Measurements from ENCODE around the gene HNRNPA3. TPM values are rescaled to one million over a fixed set of nuclear protein-coding genes. Genes with fewer than 3 reads are reported as not detected.
A peak's percentile ranks its signal among the peaks of the same experiment; 100 is the strongest.

HNRNPA3 gene
- total RNA-seq, 1 experiment from 2014 or later: 290 TPM

DNA sequence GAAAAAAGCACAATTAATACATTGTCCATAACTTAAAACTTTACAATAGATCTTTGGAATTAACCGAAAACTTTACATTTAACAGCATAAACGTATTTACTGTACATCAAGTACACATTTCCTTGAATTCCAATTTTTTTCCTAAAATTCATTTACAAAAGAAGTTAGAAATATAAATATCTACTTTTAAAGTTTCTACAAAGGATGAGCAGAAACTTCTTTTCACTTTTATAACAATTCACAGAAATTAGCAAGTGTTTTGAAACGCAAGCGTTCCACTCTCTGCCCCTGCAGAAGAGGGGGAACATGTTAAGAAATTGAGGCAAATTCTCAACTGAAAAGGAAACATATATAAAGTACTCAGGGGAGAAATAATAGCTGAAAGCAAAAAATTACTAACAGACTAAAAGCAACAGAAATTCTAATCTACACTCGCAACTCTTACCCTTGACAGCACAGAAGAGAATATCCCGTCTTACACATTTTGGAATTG is 50.4 kb downstream of the HNRNPA3 start:
- no TSS peak for BruUV-seq (replicated peaks)
- intact Hi-C loops (cut with micrococcal nuclease; ENCODE audit: unreplicated experiment): loop anchor here (1.0 to 10.0 kb wide), 13 partner anchors 9 to 681 kb away; partner anchors contain the start of gene HNRNPA3
- CTCF ChIA-PET: interaction anchor here (0.7 to 3.0 kb wide), 11 partner anchors 17 to 152 kb away, joined by 3 to 35 read pairs (median 4); no protein-coding TSS in a partner anchor

DNA sequence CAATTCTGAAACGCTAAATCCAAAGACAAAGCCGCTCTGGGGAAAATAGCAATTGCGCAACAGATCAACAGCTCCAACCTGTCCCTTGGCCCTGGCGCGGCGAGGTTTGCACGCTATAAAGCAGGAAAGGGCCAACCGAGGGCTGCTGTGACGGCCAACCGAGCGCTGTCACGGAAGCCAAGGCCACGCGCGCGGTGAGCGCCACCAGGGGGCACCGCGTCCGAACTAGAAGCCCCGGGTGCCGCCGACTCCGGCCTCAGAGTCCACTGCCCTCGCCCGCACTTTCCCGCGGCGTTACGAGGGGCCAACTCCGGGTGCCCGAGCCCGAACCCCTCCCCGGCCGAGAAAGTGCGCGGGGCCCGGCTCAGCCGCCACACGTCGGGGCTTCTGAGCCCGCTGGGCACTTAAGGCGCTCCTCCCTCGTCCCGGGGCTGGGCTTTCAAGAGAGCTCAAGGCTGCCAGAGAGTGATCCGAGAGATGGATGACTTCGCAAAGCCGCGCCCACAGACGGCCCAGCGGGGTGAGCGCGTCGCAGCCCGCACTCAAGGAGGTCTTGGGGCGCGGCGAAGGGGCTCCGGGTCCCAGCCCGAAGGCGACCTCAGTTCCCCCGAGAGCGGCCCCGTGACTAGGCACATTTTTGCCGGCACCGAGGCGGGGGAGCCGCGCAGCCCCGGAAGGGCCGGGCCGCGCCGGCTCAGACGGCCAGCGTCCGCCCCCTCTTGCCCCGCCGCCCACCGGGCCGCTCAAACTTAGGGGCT is 51.0 kb downstream of the HNRNPA3 start:
- H3K79me2 ChIP-seq (ENCODE audit: low read depth): peaks cover 57% of the 10 kb centered on the region
- intact Hi-C loops (cut with micrococcal nuclease; ENCODE audit: unreplicated experiment): loop anchor here (1.0 to 10.0 kb wide), 12 partner anchors 21 to 681 kb away; partner anchors contain the start of gene HNRNPA3
- no peaks in the 10 kb centered on the region for H3K27me3 ChIP-seq (ENCODE audit: insufficient read depth, low read depth)
- CTCF ChIA-PET: interaction anchor here (0.7 to 3.0 kb wide), 11 partner anchors 18 to 152 kb away, joined by 3 to 35 read pairs (median 4); no protein-coding TSS in a partner anchor
- no peaks in the 10 kb centered on the region for H3K9me3 ChIP-seq (ENCODE audit: insufficient read depth, low read depth)
- peak overlapping the region; percentile 94 for H3K4me2 ChIP-seq
- peak; percentile 97 to 100 for DNase-seq
- peak overlapping the region; percentile 97 for H3K27ac ChIP-seq
- peaks cover 50% of the 10 kb centered on the region for H3K4me1 ChIP-seq (replicated peaks; ENCODE audit: insufficient read depth)
- POLR2A ChIA-PET (ENCODE audit: unreplicated experiment): interaction anchor here (0.5 to 0.8 kb wide), 7 partner anchors 19 to 709 kb away, joined by 3 to 8 read pairs (median 3); no protein-coding TSS in a partner anchor
- H4K20me1 ChIP-seq (ENCODE audit: insufficient read depth): peaks cover 46% of the 10 kb centered on the region
- no TSS peak for BruUV-seq (replicated peaks)
- H3K9me2 ChIP-seq (ENCODE audit: insufficient read depth): no peaks in the 10 kb centered on the region
- peak overlapping the region; percentile 90 for H3K4me3 ChIP-seq
- peak overlapping the region; percentile 72 for H2AFZ ChIP-seq
- peaks cover 24% of the 10 kb centered on the region for H3K36me3 ChIP-seq (ENCODE audit: low read depth)
- TF ChIP-seq CTCF (conservative IDR thresholded peaks at IDR 0.05): peak; percentile 92
- no peak for TF ChIP-seq EZH2 (IDR thresholded peaks at IDR 0.05; ENCODE audit: low read depth)
- H3F3A ChIP-seq (ENCODE audit: insufficient read depth, low read depth): peaks cover 41% of the 10 kb centered on the region

More for the DNA sequence above, 50.4 kb downstream of the HNRNPA3 start:
- no peak overlapping the region for H2AFZ ChIP-seq
- H3K4me2 ChIP-seq: peak overlapping the region; percentile 94
- peaks cover 29% of the 10 kb centered on the region for H3K36me3 ChIP-seq (ENCODE audit: low read depth)
- H4K20me1 ChIP-seq (ENCODE audit: insufficient read depth): peaks cover 53% of the 10 kb centered on the region
- no peak for DNase-seq
- POLR2A ChIA-PET (ENCODE audit: unreplicated experiment): interaction anchor here (0.5 to 0.8 kb wide), 7 partner anchors 18 to 709 kb away, joined by 3 to 8 read pairs (median 3); no protein-coding TSS in a partner anchor
- H3K79me2 ChIP-seq (ENCODE audit: low read depth): peaks cover 63% of the 10 kb centered on the region
- H3K9me3 ChIP-seq (ENCODE audit: insufficient read depth, low read depth): no peaks in the 10 kb centered on the region; the same call in 1 of the 2 replicates
- H3K4me1 ChIP-seq (replicated peaks; ENCODE audit: insufficient read depth): peaks cover 50% of the 10 kb centered on the region
- peak overlapping the region; percentile 97 for H3K27ac ChIP-seq
- TF ChIP-seq EZH2 (IDR thresholded peaks at IDR 0.05; ENCODE audit: low read depth) (no peak), CTCF (conservative IDR thresholded peaks at IDR 0.05) (no peak)
- H3K4me3 ChIP-seq: peak overlapping the region; percentile 90
- no peaks in the 10 kb centered on the region for H3K9me2 ChIP-seq (ENCODE audit: insufficient read depth)
- H3F3A ChIP-seq (ENCODE audit: insufficient read depth, low read depth): peaks cover 41% of the 10 kb centered on the region
- H3K27me3 ChIP-seq (ENCODE audit: insufficient read depth, low read depth): no peaks in the 10 kb centered on the region

DNA sequence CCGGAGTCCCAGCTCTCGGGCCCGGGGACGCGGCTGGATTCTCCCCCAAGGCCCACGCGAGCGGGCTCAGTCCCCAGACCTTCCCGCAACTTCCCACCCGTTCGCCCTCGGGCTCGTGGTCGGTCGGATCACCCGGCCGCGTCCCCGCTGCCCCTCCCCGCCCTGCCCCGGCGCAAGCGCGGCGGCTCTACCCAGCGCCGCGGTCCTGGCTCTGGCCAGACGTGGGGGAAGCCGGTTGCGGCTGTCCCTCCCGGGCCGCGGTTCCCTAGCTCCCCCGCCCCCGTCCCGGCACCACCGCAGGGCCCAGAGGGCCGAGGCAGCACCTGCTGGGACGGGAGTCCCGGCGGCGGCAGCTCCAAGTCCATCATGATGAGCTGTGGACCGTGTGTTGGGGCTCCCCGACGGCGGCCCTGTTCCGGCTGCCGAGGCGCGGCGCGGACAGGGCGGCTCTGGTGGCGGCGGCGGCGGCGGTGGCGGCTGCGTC is 51.7 kb downstream of the HNRNPA3 start:
- Histone ChIP-seq H3K4me3 (peak overlapping the region; percentile 90), H3K4me1 (replicated peaks; ENCODE audit: insufficient read depth) (peaks cover 50% of the 10 kb centered on the region), H3K4me2 (peak overlapping the region; percentile 94), H3K36me3 (ENCODE audit: low read depth) (peaks cover 18% of the 10 kb centered on the region), H3K9me2 (ENCODE audit: insufficient read depth) (no peaks in the 10 kb centered on the region), H3K27ac (peak overlapping the region; percentile 97), H2AFZ (peak overlapping the region; percentile 72), H3K79me2 (ENCODE audit: low read depth) (peaks cover 51% of the 10 kb centered on the region), H3K9me3 (ENCODE audit: insufficient read depth, low read depth) (no peaks in the 10 kb centered on the region), H4K20me1 (ENCODE audit: insufficient read depth) (peaks cover 40% of the 10 kb centered on the region), H3K27me3 (ENCODE audit: insufficient read depth, low read depth) (no peaks in the 10 kb centered on the region), H3F3A (ENCODE audit: insufficient read depth, low read depth) (peaks cover 41% of the 10 kb centered on the region)
- intact Hi-C loops (cut with micrococcal nuclease; ENCODE audit: unreplicated experiment): loop anchor here (5.0 to 10.0 kb wide), 5 partner anchors 37 to 682 kb away; a partner anchor contains a TSS
- POLR2A ChIA-PET (ENCODE audit: unreplicated experiment): interaction anchor here (0.6 to 1.0 kb wide), 14 partner anchors 9 to 1273 kb away, joined by 3 to 30 read pairs (median 4); no protein-coding TSS in a partner anchor
- CTCF ChIA-PET: interaction anchor here (0.8 to 3.0 kb wide), 6 partner anchors 32 to 151 kb away, joined by 5 to 35 read pairs (median 10); no protein-coding TSS in a partner anchor
- no TSS peak for BruUV-seq (replicated peaks)
- DNase-seq: peak in 1 of 2 experiments; percentile 62
- TF ChIP-seq EZH2 (IDR thresholded peaks at IDR 0.05; ENCODE audit: low read depth) (no peak), CTCF (conservative IDR thresholded peaks at IDR 0.05) (no peak)

All from PC-9 (cell line).